ENCODE measurements around the gene EPB41L2. TPM values are rescaled to one million over a fixed set of nuclear protein-coding genes. Genes with fewer than 3 reads are reported as not detected.

Gene EPB41L2
- total RNA-seq, 4 donors from 2014 or later = 190 to 321 (median 265) TPM

DNA sequence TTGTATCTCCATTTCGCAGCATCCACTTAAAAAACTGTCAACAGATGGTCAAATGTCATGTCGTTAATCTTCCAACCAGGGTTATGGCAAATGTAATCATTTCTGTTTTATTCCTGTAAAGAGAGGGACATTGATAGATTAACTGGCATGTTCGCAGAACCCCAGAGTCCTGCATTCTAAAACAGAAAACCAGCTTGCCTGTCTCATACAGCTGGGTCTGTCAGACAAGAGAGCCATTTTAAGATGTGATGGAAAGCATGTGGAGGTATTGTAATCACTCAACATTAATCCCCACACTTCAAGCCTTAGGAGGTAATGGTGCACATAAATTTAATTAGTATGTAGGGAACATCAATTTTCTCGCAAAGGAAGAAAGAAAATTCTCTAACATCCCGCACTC is 231.4 kb downstream of the EPB41L2 start:
- no peak overlapping the region for H3K27ac ChIP-seq
- H3K36me3 ChIP-seq = peaks cover 0 to 39% (median 0%) of the 10 kb centered on the region in 3 donors
- H3K27me3 ChIP-seq = no peaks in the 10 kb centered on the region
- H3K4me1 ChIP-seq = no peaks in the 10 kb centered on the region
- no peaks in the 10 kb centered on the region for H3K9me3 ChIP-seq
- 95 to 97% methylated on average over 5 of the region's 5 CpGs for WGBS, 2 donors
- no peak for DNase-seq (ENCODE audit: low spot score in 2 of 2)
- no peak overlapping the region for H3K4me3 ChIP-seq
- no peak for TF ChIP-seq POLR2A (IDR thresholded peaks at IDR 0.05)
- no peak for TF ChIP-seq EP300 (IDR thresholded peaks at IDR 0.05)
- TF ChIP-seq, protein P1, sequence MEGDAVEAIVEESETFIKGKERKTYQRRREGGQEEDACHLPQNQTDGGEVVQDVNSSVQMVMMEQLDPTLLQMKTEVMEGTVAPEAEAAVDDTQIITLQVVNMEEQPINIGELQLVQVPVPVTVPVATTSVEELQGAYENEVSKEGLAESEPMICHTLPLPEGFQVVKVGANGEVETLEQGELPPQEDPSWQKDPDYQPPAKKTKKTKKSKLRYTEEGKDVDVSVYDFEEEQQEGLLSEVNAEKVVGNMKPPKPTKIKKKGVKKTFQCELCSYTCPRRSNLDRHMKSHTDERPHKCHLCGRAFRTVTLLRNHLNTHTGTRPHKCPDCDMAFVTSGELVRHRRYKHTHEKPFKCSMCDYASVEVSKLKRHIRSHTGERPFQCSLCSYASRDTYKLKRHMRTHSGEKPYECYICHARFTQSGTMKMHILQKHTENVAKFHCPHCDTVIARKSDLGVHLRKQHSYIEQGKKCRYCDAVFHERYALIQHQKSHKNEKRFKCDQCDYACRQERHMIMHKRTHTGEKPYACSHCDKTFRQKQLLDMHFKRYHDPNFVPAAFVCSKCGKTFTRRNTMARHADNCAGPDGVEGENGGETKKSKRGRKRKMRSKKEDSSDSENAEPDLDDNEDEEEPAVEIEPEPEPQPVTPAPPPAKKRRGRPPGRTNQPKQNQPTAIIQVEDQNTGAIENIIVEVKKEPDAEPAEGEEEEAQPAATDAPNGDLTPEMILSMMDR (IDR thresholded peaks at IDR 0.05) = no peak

DNA sequence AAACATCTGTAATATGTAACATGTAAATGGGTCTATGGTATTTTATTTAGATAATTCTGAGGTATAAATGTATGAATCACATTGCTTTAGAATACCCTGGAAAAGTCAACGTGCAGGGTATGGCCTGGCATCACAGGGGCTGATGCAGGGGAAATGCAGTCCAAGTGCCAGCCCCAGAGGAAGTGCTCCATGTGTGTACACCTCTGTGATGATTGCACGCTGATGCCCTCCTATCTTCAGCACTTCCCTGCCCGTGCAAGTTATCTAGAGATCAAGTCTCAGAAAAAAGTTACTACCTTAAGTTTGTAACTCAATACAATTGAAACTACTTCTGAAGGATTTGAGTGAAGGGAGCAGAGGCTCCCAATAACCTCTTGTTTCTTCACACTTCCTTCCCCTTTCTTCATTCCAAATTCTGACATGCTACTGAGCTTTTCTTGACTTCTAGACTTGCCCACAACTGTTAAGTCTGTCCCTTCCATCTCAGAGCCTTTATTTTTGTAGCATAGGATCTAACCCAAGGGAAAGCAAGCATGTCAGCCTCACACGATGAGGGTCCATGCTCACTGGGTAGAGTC is 233.6 kb downstream of the EPB41L2 start:
- H3K9me3 ChIP-seq = no peaks in the 10 kb centered on the region
- peaks cover 0 to 39% (median 0%) of the 10 kb centered on the region in 3 donors for H3K36me3 ChIP-seq
- 79 to 88% methylated on average over 4 of the region's 4 CpGs for WGBS, 2 donors
- no peak for TF ChIP-seq POLR2A (IDR thresholded peaks at IDR 0.05)
- TF ChIP-seq, protein P1 (IDR thresholded peaks at IDR 0.05) = no peak
- no peak for TF ChIP-seq EP300 (IDR thresholded peaks at IDR 0.05)
- no peak overlapping the region for H3K27ac ChIP-seq
- H3K4me1 ChIP-seq = no peaks in the 10 kb centered on the region
- no peak for DNase-seq (ENCODE audit: low spot score in 2 of 2)
- H3K27me3 ChIP-seq = no peaks in the 10 kb centered on the region
- no peak overlapping the region for H3K4me3 ChIP-seq

DNA sequence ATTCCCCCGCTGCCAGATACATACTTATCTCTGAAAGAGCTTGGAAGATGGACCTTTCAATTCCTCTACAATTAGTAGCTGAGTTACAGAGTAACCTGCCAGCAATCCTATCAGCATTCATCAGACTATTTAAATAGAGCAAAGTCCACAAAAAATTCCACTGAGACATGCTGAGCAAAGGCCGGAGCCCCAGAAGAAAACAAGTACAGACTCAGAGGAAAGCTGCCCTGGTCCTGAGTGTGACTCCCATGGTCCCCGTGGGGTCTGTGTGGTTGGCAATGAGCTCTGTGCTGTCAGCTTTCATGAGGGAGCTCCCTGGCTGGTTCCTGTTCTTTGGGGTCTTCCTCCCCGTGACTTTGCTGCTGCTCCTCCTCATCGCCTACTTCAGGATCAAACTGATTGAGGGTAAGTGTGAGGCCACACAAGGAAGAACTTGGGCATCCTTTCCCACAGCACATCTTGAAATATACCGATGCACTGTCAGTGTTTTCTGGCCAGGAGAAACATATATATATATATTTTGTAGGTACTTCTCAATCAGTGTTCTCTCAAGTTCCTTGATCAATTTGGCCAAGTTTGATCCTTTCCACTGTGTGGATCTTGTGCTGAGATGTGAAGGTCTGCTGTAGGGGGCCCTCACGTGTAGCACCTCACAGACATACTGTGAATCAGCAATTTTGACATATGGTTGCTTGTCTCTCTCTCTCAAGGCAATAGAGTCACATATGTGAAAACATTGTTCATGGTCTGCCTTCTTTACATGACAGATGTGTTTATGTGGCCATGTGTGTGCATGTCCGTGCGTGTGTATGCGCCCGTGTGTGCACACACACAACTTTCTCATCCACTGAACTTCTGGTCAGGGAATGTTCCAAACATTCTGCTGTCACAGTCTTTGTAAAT is 235.5 kb downstream of the EPB41L2 start, which contains the start of gene SMLR1:
Gene SMLR1, plus strand, starts transcription at position 160 of the 903 bp plus-strand sequence. Its CDS starts 8 bp downstream, at position 168.
- no peak within 1 kb of the TSS for H3K4me3 ChIP-seq
- whole genome bisulfite sequencing, 2 donors = 83 to 96% methylated on average over 11 of the region's 11 CpGs
- no peaks in the 10 kb centered on the region for H3K9me3 ChIP-seq
- no peaks in the 10 kb centered on the region for H3K4me1 ChIP-seq
- TF ChIP-seq, protein P1 (IDR thresholded peaks at IDR 0.05) = no peak
- TF ChIP-seq POLR2A (IDR thresholded peaks at IDR 0.05) (no peak), EP300 (IDR thresholded peaks at IDR 0.05) (no peak)
- no peaks in the 10 kb centered on the region for H3K27me3 ChIP-seq
- H3K27ac ChIP-seq = no peak within 1 kb of the TSS
- peaks cover 0 to 30% (median 0%) of the 10 kb centered on the region in 3 donors for H3K36me3 ChIP-seq
- no peak for DNase-seq (ENCODE audit: low spot score in 2 of 2)

DNA sequence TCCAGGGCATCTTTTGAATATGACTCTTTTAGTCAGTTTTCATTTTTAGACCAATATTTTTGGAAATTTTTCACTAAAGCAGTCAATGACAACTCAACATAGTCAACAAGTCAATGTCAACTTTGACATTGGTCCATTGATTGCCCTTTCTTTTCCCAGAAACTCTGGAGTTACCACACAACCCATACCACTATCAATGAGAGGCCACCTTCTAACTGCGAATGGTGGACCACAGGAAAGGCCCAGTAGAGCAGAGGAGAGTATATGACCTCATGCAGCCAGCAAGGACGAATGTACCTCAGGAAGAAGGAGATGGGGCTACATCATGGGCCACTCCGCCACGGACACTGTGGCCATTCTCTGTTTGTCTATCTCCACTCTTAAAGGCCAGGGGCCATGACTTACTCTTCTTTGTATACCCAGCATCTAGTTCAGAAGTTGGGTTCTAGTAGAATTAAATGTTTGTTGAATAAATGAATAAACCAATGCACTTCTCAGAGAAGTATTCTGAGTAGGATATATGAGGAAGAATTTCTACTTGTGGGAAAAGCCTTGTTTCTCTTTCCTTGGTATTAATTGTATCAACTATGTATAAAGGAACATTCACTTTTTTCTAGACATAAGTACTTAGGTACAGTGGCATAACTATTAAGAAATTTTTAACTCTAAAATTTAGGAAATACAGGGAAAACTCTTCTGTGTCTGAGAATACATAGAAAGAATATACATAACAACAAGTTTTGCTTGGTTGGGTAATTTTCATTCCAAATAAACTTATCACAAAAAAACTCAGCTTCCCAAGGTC is 236.4 kb downstream of the EPB41L2 start:
- H3K27ac ChIP-seq = no peak overlapping the region
- no peaks in the 10 kb centered on the region for H3K27me3 ChIP-seq
- H3K4me1 ChIP-seq = no peaks in the 10 kb centered on the region
- WGBS, 2 donors = 91 to 94% methylated on average over 4 of the region's 4 CpGs
- peaks cover 0 to 30% (median 0%) of the 10 kb centered on the region in 3 donors for H3K36me3 ChIP-seq
- H3K9me3 ChIP-seq = no peaks in the 10 kb centered on the region
- no peak overlapping the region for H3K4me3 ChIP-seq
- TF ChIP-seq, protein P1 (IDR thresholded peaks at IDR 0.05) = no peak
- no peak for TF ChIP-seq EP300 (IDR thresholded peaks at IDR 0.05)
- no peak for TF ChIP-seq POLR2A (IDR thresholded peaks at IDR 0.05)
- DNase-seq (ENCODE audit: low spot score in 2 of 2) = no peak
